ENCODE data around the gene ACOX1. TPM values are rescaled to one million over a fixed set of nuclear protein-coding genes. Genes with fewer than 3 reads are reported as not detected.

Gene ACOX1
- total and polyA plus RNA-seq, 4 donors: 33.3 to 293 (median 63.4) TPM

- TF ChIP-seq, protein P1, sequence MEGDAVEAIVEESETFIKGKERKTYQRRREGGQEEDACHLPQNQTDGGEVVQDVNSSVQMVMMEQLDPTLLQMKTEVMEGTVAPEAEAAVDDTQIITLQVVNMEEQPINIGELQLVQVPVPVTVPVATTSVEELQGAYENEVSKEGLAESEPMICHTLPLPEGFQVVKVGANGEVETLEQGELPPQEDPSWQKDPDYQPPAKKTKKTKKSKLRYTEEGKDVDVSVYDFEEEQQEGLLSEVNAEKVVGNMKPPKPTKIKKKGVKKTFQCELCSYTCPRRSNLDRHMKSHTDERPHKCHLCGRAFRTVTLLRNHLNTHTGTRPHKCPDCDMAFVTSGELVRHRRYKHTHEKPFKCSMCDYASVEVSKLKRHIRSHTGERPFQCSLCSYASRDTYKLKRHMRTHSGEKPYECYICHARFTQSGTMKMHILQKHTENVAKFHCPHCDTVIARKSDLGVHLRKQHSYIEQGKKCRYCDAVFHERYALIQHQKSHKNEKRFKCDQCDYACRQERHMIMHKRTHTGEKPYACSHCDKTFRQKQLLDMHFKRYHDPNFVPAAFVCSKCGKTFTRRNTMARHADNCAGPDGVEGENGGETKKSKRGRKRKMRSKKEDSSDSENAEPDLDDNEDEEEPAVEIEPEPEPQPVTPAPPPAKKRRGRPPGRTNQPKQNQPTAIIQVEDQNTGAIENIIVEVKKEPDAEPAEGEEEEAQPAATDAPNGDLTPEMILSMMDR (IDR thresholded peaks at IDR 0.05; ENCODE audit: low read depth, low read length, missing input control): no peak
- TF ChIP-seq NR2F2 (IDR thresholded peaks at IDR 0.05): no peak
- TF ChIP-seq FOXA1 (IDR thresholded peaks at IDR 0.05): no peak
- no peak for TF ChIP-seq YY1 (IDR thresholded peaks at IDR 0.05)
- TF ChIP-seq RXRA (IDR thresholded peaks at IDR 0.05): no peak
Measured at GRCh38 chr17:75913537-75914210, 65.3 kb downstream of the ACOX1 start (continued).

DNA sequence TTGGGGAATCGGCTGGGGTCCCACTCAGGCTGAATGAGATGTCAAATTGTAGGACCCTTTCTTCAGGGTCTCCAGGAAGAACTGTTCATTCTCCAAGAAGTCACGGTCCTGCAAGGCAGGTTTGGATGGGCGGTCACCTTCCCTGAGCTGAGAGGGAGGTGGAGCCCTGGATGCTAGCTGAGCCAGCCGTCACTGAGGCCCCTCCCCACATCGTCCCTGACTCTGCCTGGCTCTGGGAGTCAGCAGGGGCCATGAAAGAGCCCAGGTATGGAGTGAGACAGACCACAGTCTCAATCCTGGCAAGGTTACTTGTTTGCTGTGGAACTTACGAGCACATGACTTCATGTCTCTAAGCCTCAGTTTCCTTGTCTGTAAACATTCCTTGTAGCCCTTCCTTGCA is 68.3 kb downstream of the ACOX1 start:
- DNase-seq (ENCODE audit: low spot score): no peak
- no peak for TF ChIP-seq ATF3 (IDR thresholded peaks at IDR 0.05)
- no peak for TF ChIP-seq EGR1 (IDR thresholded peaks at IDR 0.05; ENCODE audit: low read depth in 2 of 2)
- TF ChIP-seq RXRA (IDR thresholded peaks at IDR 0.05): no peak
- no peak for TF ChIP-seq JUND (IDR thresholded peaks at IDR 0.05)
- TF ChIP-seq SP1 (IDR thresholded peaks at IDR 0.05): no peak
- no peak for TF ChIP-seq HNF4G (IDR thresholded peaks at IDR 0.05)
- TF ChIP-seq, protein P1 (IDR thresholded peaks at IDR 0.05; ENCODE audit: low read depth, low read length, missing input control): no peak
- no peak for TF ChIP-seq FOXA1 (IDR thresholded peaks at IDR 0.05)
- TF ChIP-seq GABPA (IDR thresholded peaks at IDR 0.05 in 1 of 2, conservative IDR thresholded peaks at IDR 0.05 in 1 of 2): no peak
- no peak for TF ChIP-seq FOXA2 (IDR thresholded peaks at IDR 0.05)
- TF ChIP-seq REST (IDR thresholded peaks at IDR 0.05): no peak
- Histone ChIP-seq H3K36me3 (ENCODE audit: control insufficient read depth in 4 of 4, insufficient read depth in 3 of 4, low read depth in 1 of 4, low read length in 3 of 4) (no peaks in the 10 kb centered on the region), H3K27ac (ENCODE audit: low read depth in 1 of 2, low read length in 2 of 2) (no peak overlapping the region), H3K4me1 (ENCODE audit: control insufficient read depth in 4 of 4, insufficient read depth in 4 of 4, low read length in 3 of 4) (no peaks in the 10 kb centered on the region), H3K4me3 (ENCODE audit: low read depth in 1 of 3, low read length in 3 of 3) (no peak overlapping the region), H3K9me3 (ENCODE audit: control insufficient read depth in 4 of 4, low read length in 3 of 4) (no peaks in the 10 kb centered on the region), H3K9ac (ENCODE audit: low read depth in 1 of 2, low read length in 2 of 2) (no peak overlapping the region), H3K27me3 (ENCODE audit: control insufficient read depth in 4 of 4, insufficient read depth in 4 of 4, low read length in 3 of 4) (no peaks in the 10 kb centered on the region)
- whole genome bisulfite sequencing: 88% methylated on average over 6 of the region's 6 CpGs
